Activated naive CD8-positive, alpha-beta T cell treated with anti-CD3 and anti-CD28 coated beads, Interleukin-2, amount 10 ng/mL, durations not matched to agents 7 days and 5 days (primary cell): ENCODE results near the gene SRRD. TPM values are rescaled to one million over a fixed set of nuclear protein-coding genes. Genes with fewer than 3 reads are reported as not detected.
A peak's percentile ranks its signal among the peaks of the same experiment; 100 is the strongest.

Experiments used
- ATAC-seq: fragments of 150-1000 bp; cut with Tn5 transposase; one replicate; pipeline ENCODE4 v1.10.0; 2021; ENCODE audit warnings: low read depth, moderate library complexity
- POLR2A ChIA-PET: fragments of 350-600 bp; sonication (Branson Sonifier 250); formaldehyde crosslinking; loops from one replicate; lab custom pipeline; 2021; ENCODE audit warnings: antibody characterized with exemption; lab: Charles Lee
- DNase-seq: peaks from one replicate; pipeline ENCODE4 v3.0.0; 2021
- H3K27ac Mint-ChIP-seq: one replicate; pipeline ENCODE4 v1.8.0; 2022; ENCODE audit warnings: mild to moderate bottlenecking, mixed read lengths
- H3K27me3 Mint-ChIP-seq: one replicate; pipeline ENCODE4 v1.8.0; 2022; ENCODE audit warnings: mild to moderate bottlenecking, moderate library complexity, mixed read lengths
- H3K36me3 Mint-ChIP-seq: one replicate; pipeline ENCODE4 v1.8.0; 2021; ENCODE audit warnings: mild to moderate bottlenecking, mixed read lengths
- H3K4me1 Mint-ChIP-seq: one replicate; pipeline ENCODE4 v1.8.0; 2021; ENCODE audit warnings: mixed read lengths
- H3K4me3 Mint-ChIP-seq: one replicate; pipeline ENCODE4 v1.8.0; 2022; ENCODE audit warnings: mild to moderate bottlenecking, moderate library complexity, mixed read lengths
- H3K9me3 Mint-ChIP-seq: one replicate; pipeline ENCODE4 v1.8.0; 2021; ENCODE audit warnings: mixed read lengths
- total RNA-seq, 2 experiments: library from RNA; stranded (reverse); gene quantifications; one replicate each; pipeline ENCODE4 v1.2.3, GENCODE V29; 2021

SRRD gene
- total RNA-seq, 2 experiments from 2014 or later = 18.9 to 19.2 TPM

DNA sequence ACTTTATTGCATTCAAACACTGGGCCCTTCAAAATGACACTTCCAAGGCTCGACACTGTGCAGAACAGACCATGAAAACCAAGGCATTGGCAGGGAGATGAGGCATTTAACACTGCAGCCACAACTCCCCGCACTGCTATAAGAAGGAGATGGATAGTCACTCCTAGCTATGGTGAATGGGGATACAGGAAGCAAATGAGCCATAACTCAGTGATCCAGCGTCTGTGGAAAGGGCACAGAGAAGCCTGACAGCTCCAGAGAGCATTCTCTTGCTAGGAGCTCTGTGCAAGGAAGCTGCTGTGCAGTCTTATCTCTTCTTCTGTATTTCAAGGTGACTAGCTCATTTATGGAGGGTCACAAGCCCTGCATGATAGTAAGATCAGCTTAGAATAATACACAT, 21.0 kb upstream of the SRRD start:
- ATAC-seq = no peak
- H3K9me3 Mint-ChIP-seq = no peaks in the 10 kb centered on the region
- no peaks in the 10 kb centered on the region for H3K4me1 Mint-ChIP-seq
- no peak for DNase-seq
- peaks cover 14% of the 10 kb centered on the region for H3K36me3 Mint-ChIP-seq
- no peak overlapping the region for H3K4me3 Mint-ChIP-seq
- POLR2A ChIA-PET = interaction anchor here (0.6 kb wide), 1 partner anchor 24 kb away, joined by 3 read pairs; no protein-coding TSS in a partner anchor
- H3K27me3 Mint-ChIP-seq = no peaks in the 10 kb centered on the region
- no peak overlapping the region for H3K27ac Mint-ChIP-seq

DNA sequence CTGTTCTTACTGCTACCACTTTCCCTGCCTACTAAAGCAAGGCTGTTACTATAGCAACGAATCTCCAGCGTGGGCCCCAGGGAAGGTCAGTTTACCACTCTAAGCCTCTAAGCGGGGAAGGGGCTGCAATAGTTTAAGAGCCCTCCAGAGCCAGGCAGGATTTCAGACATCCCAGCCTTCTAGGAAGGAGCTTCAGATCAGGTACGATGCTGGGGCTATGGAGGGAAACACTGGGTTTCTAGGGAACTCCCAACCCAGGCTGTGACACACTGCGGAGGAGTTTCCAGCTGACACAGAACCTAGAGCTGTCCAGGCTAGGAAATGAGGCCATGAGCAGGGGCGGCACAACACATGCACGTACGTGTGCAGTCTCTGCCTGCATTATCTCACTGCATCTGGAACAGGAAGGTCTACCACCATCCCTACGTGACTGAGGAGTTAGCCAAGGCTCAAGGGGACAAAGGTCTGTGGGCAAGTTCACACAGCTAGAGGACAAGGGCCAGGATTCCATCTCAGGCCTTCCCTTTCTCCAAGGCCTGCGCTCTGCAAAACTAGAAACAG, 20.5 kb upstream of the SRRD start:
- H3K4me1 Mint-ChIP-seq = no peaks in the 10 kb centered on the region
- peaks cover 17% of the 10 kb centered on the region for H3K36me3 Mint-ChIP-seq
- no peak for DNase-seq
- no peak overlapping the region for H3K27ac Mint-ChIP-seq
- no peak for ATAC-seq
- H3K9me3 Mint-ChIP-seq = no peaks in the 10 kb centered on the region
- POLR2A ChIA-PET = no interaction called here
- no peaks in the 10 kb centered on the region for H3K27me3 Mint-ChIP-seq
- no peak overlapping the region for H3K4me3 Mint-ChIP-seq

DNA sequence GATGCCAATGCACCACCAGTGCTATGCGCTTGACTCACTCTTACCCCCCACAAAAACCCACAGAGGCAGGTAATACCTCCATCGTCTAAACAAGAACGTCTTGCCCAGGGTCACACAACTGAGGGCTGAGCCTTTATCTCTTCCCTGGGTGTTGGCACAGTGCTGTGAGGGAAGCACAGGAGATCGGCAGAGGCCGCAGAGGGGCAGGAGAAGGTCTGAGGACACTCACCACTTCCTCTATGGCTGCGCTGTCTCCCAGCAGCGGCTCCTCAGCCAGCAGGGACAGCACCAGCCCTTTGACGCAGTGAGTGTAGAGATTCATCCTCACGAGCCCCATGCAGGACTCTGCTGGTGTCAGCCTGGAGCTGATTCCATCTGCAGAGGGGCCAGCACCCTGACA, 20.0 kb upstream of the SRRD start:
- Mint-ChIP-seq H3K27me3 (no peaks in the 10 kb centered on the region), H3K4me1 (no peaks in the 10 kb centered on the region), H3K36me3 (peaks cover 16% of the 10 kb centered on the region), H3K4me3 (no peak overlapping the region), H3K9me3 (no peaks in the 10 kb centered on the region), H3K27ac (no peak overlapping the region)
- no peak for ATAC-seq
- DNase-seq = no peak
- POLR2A ChIA-PET = no interaction called here

DNA sequence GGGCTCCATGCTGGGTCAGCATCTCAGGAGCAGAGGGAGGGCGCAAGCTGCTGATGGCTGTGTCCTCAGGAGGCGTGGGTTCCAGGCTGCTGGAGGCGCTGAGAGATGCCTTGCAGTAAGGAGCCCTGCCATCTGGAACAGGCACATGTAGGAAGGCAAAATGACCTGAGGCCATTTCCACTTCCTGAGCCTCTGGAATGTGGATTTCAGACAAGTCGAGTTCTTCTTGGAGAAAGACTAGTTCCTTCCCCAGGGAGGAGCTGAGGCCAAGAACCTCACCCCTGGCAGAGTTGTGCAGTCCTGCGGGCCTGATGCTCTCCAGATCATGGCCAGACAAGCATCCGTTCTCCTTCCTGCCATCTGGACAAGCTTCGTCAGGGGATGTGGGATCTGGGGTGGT, 19.4 kb upstream of the SRRD start:
- H3K27ac Mint-ChIP-seq = no peak overlapping the region
- ATAC-seq = no peak
- H3K4me1 Mint-ChIP-seq = no peaks in the 10 kb centered on the region
- POLR2A ChIA-PET = interaction anchor here (1.3 kb wide), 1 partner anchor 18 kb away, joined by 3 read pairs; no protein-coding TSS in a partner anchor
- H3K36me3 Mint-ChIP-seq = peaks cover 18% of the 10 kb centered on the region
- H3K4me3 Mint-ChIP-seq = no peak overlapping the region
- H3K27me3 Mint-ChIP-seq = no peaks in the 10 kb centered on the region
- DNase-seq = no peak
- no peaks in the 10 kb centered on the region for H3K9me3 Mint-ChIP-seq

DNA sequence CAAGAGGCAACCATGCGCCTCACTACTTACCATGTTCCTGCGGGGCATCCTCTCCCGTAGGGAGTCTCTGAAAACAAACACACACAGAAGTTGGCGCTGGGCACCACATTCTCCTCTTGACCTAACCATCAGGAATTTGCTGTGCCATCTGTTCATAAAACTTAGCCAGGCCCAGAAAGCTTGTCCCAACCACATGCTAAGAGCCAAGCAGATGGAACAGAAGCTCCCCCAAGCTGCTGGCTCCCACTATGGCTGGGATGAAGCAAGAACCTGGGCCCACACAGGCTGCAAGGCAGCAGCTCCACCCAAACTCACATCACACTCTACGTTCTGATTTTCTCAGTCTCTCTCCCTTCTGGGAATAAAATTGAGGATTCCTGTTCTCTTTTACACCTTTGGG, 17.5 kb upstream of the SRRD start:
- H3K36me3 Mint-ChIP-seq = peaks cover 17% of the 10 kb centered on the region

DNA sequence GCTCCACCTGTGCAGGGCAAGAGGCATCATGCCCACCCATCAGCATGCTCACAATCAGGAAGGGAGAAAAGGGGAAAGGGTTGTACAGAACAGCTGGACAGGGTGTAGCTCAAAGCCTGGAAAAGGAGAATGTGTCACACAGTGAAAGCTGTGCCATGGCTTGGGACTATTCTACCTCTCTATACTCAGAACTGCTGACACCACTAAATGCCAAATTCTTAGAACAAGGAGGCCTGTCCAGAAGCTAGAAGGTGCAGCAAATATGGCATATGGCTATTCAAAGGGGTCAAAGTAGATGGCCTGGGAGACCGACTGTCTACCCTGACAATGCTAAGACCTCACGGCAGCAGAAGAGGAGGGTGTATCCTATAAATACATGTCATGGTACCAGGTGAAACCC, 12.9 kb upstream of the SRRD start:
- no peak for ATAC-seq
- no peak for DNase-seq
- H3K4me1 Mint-ChIP-seq = peaks cover 5% of the 10 kb centered on the region
- peaks cover 19% of the 10 kb centered on the region for H3K36me3 Mint-ChIP-seq
- H3K27ac Mint-ChIP-seq = no peak overlapping the region
- H3K27me3 Mint-ChIP-seq = no peaks in the 10 kb centered on the region
- POLR2A ChIA-PET = no interaction called here
- no peaks in the 10 kb centered on the region for H3K9me3 Mint-ChIP-seq
- H3K4me3 Mint-ChIP-seq = no peak overlapping the region

More for the DNA sequence above, 17.5 kb upstream of the SRRD start:
- no peak for DNase-seq
- H3K9me3 Mint-ChIP-seq = no peaks in the 10 kb centered on the region
- no peak for ATAC-seq
- H3K27me3 Mint-ChIP-seq = no peaks in the 10 kb centered on the region
- POLR2A ChIA-PET = no interaction called here
- H3K4me1 Mint-ChIP-seq = no peaks in the 10 kb centered on the region
- H3K4me3 Mint-ChIP-seq = no peak overlapping the region
- no peak overlapping the region for H3K27ac Mint-ChIP-seq

DNA sequence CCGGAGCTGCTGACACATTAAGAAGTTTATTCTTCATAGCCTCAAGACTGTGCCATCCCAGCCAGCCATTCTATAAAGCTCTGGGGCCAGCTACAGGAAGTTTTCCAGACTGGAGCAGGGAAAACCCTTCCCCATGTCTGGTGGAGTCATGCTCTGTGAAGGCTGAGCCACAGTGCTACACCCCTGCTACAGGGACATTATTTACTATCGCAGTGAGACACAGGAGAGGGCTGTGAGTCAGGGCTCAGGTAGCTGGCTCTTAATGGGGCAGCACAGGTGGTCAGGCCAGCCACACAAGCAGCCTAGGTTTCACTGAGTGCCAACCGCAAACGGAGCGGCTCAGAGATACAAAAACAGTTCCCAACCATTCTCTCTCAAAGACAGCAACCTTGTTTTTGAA, 12.2 kb upstream of the SRRD start:
- H3K4me1 Mint-ChIP-seq = peaks cover 7% of the 10 kb centered on the region
- H3K9me3 Mint-ChIP-seq = no peaks in the 10 kb centered on the region

DNA sequence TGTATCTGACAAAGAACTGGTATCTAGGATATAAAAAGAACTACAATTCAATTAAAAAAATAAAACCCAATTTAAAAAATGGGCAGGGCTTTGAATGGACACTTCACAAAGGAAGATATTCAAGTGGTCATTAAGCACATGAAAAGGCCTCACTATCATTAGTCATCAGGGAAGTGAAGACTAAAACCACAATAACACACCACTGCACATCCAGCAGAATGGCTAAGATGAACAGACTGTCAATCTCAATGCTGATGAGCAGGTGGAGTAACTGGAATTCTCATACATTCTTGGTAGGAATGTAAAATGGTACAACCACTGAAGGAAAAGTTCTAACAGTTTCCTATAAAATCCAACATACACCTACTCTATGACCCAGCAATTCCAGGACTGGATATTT, 9.0 kb upstream of the SRRD start:
- H3K27ac Mint-ChIP-seq = no peak overlapping the region
- POLR2A ChIA-PET = interaction anchor here (1.3 kb wide), 1 partner anchor 8 kb away, joined by 5 read pairs; the partner anchor contains the start of genes HPS4 and SRRD
- no peak overlapping the region for H3K4me3 Mint-ChIP-seq
- DNase-seq (no peak), ATAC-seq (no peak)
- H3K27me3 Mint-ChIP-seq = no peaks in the 10 kb centered on the region
- H3K4me1 Mint-ChIP-seq = peaks cover 31% of the 10 kb centered on the region
- no peaks in the 10 kb centered on the region for H3K9me3 Mint-ChIP-seq
- H3K36me3 Mint-ChIP-seq = peaks cover 25% of the 10 kb centered on the region

More for the DNA sequence above, 12.2 kb upstream of the SRRD start:
- no peaks in the 10 kb centered on the region for H3K27me3 Mint-ChIP-seq
- POLR2A ChIA-PET = no interaction called here
- peaks cover 19% of the 10 kb centered on the region for H3K36me3 Mint-ChIP-seq
- ATAC-seq (no peak), DNase-seq (no peak)
- no peak overlapping the region for H3K27ac Mint-ChIP-seq
- no peak overlapping the region for H3K4me3 Mint-ChIP-seq

DNA sequence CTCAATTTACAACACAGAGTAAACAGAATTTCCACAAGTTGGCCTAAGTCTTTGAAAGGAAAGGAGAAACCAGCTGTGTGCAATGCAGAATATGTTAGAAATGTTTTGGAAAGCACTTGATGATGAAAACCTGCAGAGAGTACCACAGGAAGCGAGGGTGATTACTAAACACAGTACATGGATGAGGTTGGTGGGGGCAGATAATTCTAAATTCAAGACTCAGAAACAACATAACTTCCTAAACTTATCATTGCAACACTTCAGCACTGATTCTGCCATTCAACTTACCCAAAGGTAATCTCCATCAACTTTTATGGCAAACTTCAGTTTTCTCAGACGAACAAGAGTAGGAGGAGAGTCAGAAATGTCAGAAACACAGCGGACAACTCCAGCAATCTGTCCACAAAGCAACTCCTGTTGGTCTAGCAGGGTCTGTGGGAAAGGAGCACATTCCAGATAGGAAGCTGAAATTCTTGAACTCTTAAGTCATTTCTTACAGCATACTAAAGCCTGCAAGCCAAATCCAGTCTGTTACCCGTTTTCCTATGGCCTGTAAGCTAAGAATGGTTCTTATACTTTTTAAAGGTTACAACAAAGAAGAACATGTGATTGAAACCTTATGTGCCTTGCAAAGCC, 6.9 kb upstream of the SRRD start:
- DNase-seq = no peak
- peaks cover 28% of the 10 kb centered on the region for H3K36me3 Mint-ChIP-seq
- no peaks in the 10 kb centered on the region for H3K9me3 Mint-ChIP-seq
- peaks cover 46% of the 10 kb centered on the region for H3K4me1 Mint-ChIP-seq
- no peak for ATAC-seq
- H3K4me3 Mint-ChIP-seq = no peak overlapping the region
- H3K27ac Mint-ChIP-seq = no peak overlapping the region
- no peaks in the 10 kb centered on the region for H3K27me3 Mint-ChIP-seq
- POLR2A ChIA-PET = no interaction called here

DNA sequence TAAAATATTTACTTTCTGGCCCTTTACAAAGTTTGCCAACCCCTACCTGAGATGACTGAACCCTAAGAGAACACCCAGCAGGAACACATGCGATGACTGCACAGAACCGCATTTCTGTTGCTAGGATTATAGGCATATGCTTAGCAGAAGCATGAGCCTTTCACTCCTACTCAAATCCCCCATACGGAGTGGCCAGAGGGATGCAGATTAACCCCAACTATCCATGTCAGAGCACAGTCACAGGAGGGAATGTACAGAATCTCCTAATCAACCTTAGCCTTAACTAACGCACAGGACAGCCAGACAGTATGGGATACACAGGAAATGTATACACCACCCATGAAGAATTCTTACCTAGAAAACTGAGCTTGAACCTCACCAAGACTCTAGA, 6.3 kb upstream of the SRRD start:
- Mint-ChIP-seq H3K27ac (no peak overlapping the region), H3K9me3 (no peaks in the 10 kb centered on the region), H3K4me3 (no peak overlapping the region), H3K27me3 (no peaks in the 10 kb centered on the region), H3K36me3 (peaks cover 28% of the 10 kb centered on the region), H3K4me1 (peaks cover 51% of the 10 kb centered on the region)
- no peak for ATAC-seq
- POLR2A ChIA-PET = no interaction called here
- no peak for DNase-seq

DNA sequence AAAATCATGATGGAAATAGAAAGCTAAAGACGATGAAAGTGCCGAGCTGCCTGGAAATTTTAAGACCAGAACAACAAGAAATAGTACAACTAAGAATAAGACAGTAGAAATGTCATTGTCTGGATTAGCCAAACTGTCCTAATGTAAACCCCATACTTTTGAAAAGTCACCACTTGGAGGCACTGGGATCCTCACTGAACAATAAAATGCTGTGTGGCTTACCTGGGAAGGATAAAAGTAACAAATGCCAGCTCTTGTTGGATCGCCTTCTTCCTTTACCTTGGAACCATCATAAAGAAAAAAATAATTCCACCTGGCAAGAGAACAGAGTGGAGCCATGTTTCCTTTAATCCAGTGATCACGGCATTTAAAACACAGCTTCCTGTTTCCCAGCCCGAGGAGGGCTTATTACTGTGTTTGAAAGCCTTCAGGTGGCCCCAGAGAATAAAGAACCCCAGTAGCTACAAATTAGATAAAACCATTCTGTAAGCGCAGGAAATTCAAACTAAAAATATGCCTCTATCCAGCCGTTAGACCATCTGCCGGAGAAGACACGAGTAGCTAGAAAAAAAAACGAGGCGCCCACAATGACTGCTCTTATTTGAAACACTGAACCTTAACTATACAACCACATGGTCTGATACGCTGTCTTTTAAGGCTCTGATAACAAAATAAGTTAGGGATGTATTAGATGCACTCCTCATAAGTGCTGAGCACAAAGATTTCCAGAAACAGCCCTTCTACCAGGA, 4.5 kb upstream of the SRRD start:
- POLR2A ChIA-PET = interaction anchor here (0.6 to 1.8 kb wide), 5 partner anchors 33 to 222 kb away, joined by 3 to 4 read pairs (median 3); partner anchors contain the start of gene TFIP11
- peaks cover 60% of the 10 kb centered on the region for H3K4me1 Mint-ChIP-seq

DNA sequence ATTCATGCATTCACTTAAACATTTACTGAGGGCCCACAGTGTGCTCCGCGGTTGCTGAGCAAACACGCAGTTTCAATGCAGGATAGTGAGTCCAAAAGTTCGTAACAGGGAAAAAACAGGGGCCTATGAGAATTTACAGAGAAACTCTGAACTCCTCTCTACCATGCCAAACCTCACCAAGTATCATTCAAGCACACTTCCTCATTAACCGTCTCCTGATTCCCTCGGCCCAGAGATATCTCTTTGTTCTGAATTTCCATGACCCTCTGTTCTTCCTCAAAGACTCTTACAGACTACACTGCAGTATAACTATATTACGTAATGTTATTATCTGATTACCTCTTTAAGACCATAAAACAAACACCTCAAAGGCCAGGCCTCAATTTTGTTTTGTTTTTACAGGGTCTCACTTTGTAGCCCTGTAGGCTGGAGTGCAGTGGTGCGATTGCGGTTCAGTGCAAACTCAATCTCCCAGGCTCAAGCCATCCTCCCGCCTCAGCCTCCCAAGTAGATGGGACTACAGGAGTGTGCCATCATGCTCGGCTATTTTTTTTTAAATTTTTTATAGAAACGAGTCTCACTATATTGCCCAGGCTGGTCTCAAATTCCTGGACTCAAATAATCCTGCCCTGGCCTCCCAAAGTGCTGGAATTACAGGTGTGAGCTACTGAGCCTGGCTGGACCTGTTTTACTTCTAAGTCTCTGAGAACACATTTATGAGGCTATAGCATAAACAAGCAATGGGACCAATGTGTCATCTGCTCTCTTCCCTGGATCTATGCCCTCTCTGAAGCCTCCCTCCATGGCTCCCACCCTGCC, 3.7 kb upstream of the SRRD start:
- POLR2A ChIA-PET = interaction anchor here (0.9 to 1.8 kb wide), 3 partner anchors 67 to 193 kb away, joined by 3 to 4 read pairs (median 3); no protein-coding TSS in a partner anchor
- Mint-ChIP-seq H3K27ac (peak overlapping the region; percentile 84), H3K27me3 (no peaks in the 10 kb centered on the region), H3K4me3 (peak overlapping the region; percentile 83), H3K9me3 (no peaks in the 10 kb centered on the region), H3K4me1 (peaks cover 61% of the 10 kb centered on the region), H3K36me3 (peaks cover 20% of the 10 kb centered on the region)
- ATAC-seq = no peak
- DNase-seq = no peak

More for the DNA sequence above, 4.5 kb upstream of the SRRD start:
- no peak for ATAC-seq
- Mint-ChIP-seq H3K27me3 (no peaks in the 10 kb centered on the region), H3K9me3 (no peaks in the 10 kb centered on the region), H3K27ac (peak overlapping the region; percentile 84), H3K4me3 (peak overlapping the region; percentile 83), H3K36me3 (peaks cover 23% of the 10 kb centered on the region)
- no peak for DNase-seq

DNA sequence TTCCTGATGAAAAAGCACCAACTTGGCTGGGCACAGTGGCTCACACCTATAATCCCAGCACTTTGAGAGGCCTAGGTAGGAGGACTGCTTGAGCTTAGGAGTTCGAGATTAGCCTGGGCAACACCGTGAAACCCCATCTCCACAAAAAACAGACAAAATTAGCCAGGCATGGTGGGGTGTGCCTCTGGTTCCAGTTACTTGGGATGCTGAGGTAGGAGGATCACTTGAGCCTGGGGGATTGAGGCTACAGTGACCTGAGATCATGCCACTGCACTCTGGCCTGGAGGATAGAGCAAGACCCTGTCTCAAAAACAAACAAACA, 3.1 kb upstream of the SRRD start:
- no peaks in the 10 kb centered on the region for H3K27me3 Mint-ChIP-seq
- no peak for DNase-seq
- H3K9me3 Mint-ChIP-seq = no peaks in the 10 kb centered on the region
- H3K4me3 Mint-ChIP-seq = peak overlapping the region; percentile 83
- ATAC-seq = no peak
- peak overlapping the region; percentile 35 for H3K27ac Mint-ChIP-seq
- POLR2A ChIA-PET = no interaction called here
- peaks cover 66% of the 10 kb centered on the region for H3K4me1 Mint-ChIP-seq
- peaks cover 19% of the 10 kb centered on the region for H3K36me3 Mint-ChIP-seq
